Measurements from ENCODE around the gene GGN.
"Not testable (repeated sequence)": the region's sequence is repeated elsewhere in the genome, so short reads cannot be mapped to it uniquely, and the experiment has no call there.

The GGN gene

GRCh38 chr19:38352611-38353010, 35.2 kb downstream of the GGN start:
- H3K36me3 ChIP-seq = no peaks in the 10 kb centered on the region
- intact Hi-C loops (cut with DNase I; ENCODE audit: low total_unique reads) = no loop called here
- no peak for TF ChIP-seq CTCF (IDR thresholded peaks at IDR 0.05)
- DNase-seq = no peak
- H3K27me3 ChIP-seq = peaks cover 0 to 30% of the 10 kb centered on the region in 2 donors
- H3K27ac ChIP-seq = no peak overlapping the region
- no peaks in the 10 kb centered on the region for H3K4me1 ChIP-seq
- no peak overlapping the region for H3K4me3 ChIP-seq
- no peaks in the 10 kb centered on the region for H3K9me3 ChIP-seq

GRCh38 chr19:38351865-38352395, 35.9 kb downstream of the GGN start:
- Histone ChIP-seq H3K36me3 (no peaks in the 10 kb centered on the region), H3K4me1 (no peaks in the 10 kb centered on the region)
- intact Hi-C loops (cut with DNase I; ENCODE audit: low total_unique reads) = no loop called here

GRCh38 chr19:38350883-38351282, 37.0 kb downstream of the GGN start:
- no peaks in the 10 kb centered on the region for H3K36me3 ChIP-seq
- no peak overlapping the region for H3K27ac ChIP-seq
- intact Hi-C loops (cut with DNase I; ENCODE audit: low total_unique reads) = no loop called here
- no peaks in the 10 kb centered on the region for H3K4me1 ChIP-seq
- H3K27me3 ChIP-seq = peaks cover 0 to 17% of the 10 kb centered on the region in 2 donors
- TF ChIP-seq CTCF (IDR thresholded peaks at IDR 0.05) = no peak
- H3K4me3 ChIP-seq = no peak overlapping the region
- DNase-seq = no peak
- no peaks in the 10 kb centered on the region for H3K9me3 ChIP-seq

More at GRCh38 chr19:38351865-38352395, 35.9 kb downstream of the GGN start:
- Histone ChIP-seq H3K27me3 (peaks cover 0 to 26% of the 10 kb centered on the region in 2 donors), H3K4me3 (no peak overlapping the region), H3K27ac (no peak overlapping the region), H3K9me3 (no peaks in the 10 kb centered on the region)
- no peak for DNase-seq
- no peak for TF ChIP-seq CTCF (IDR thresholded peaks at IDR 0.05)

GRCh38 chr19:38346837-38347236, 41.0 kb downstream of the GGN start:
- TF ChIP-seq CTCF (IDR thresholded peaks at IDR 0.05) = no peak

GRCh38 chr19:38340927-38341326, 46.9 kb downstream of the GGN start:
- H3K27ac ChIP-seq = no peak overlapping the region
- no peaks in the 10 kb centered on the region for H3K9me3 ChIP-seq
- no peaks in the 10 kb centered on the region for H3K27me3 ChIP-seq
- no peak overlapping the region for H3K4me3 ChIP-seq
- H3K4me1 ChIP-seq = peaks cover 0 to 25% (median 19%) of the 10 kb centered on the region in 4 donors
- no peak for DNase-seq
- peaks cover 0 to 29% (median 7%) of the 10 kb centered on the region in 3 donors for H3K36me3 ChIP-seq
- no peak for TF ChIP-seq CTCF (IDR thresholded peaks at IDR 0.05)
- intact Hi-C loops (cut with DNase I; ENCODE audit: low total_unique reads) = no loop called here

More at GRCh38 chr19:38346837-38347236, 41.0 kb downstream of the GGN start:
- peaks cover 0 to 13% (median 0%) of the 10 kb centered on the region in 3 donors for H3K36me3 ChIP-seq
- intact Hi-C loops (cut with DNase I; ENCODE audit: low total_unique reads) = no loop called here
- DNase-seq = no peak
- no peaks in the 10 kb centered on the region for H3K9me3 ChIP-seq
- no peak overlapping the region for H3K27ac ChIP-seq
- H3K27me3 ChIP-seq = peaks cover 0 to 4% of the 10 kb centered on the region in 2 donors
- H3K4me3 ChIP-seq = no peak overlapping the region
- H3K4me1 ChIP-seq = no peaks in the 10 kb centered on the region

GRCh38 chr19:38339011-38339410, 48.8 kb downstream of the GGN start:
- H3K4me1 ChIP-seq = peaks cover 0 to 30% (median 19%) of the 10 kb centered on the region in 4 donors
- not testable (repeated sequence) for H3K4me3 ChIP-seq, H3K27ac ChIP-seq, DNase-seq, H3K27me3 ChIP-seq, H3K9me3 ChIP-seq
- H3K36me3 ChIP-seq = peaks cover 0 to 25% (median 7%) of the 10 kb centered on the region in 3 donors
- intact Hi-C loops (cut with DNase I; ENCODE audit: low total_unique reads) = loop anchor here (5.0 to 10.0 kb wide), 2 partner anchors 33 to 434 kb away; partner anchors contain the start of genes PSMD8, SIPA1L3 and WDR87
